GM21825 (cell line): ENCODE results near the gene ADAMTS2.

Source experiments
- ATAC-seq: cut with Tn5 transposase; IDR thresholded peaks from one replicate; pipeline ENCODE4 v1.9.1; 2021; ENCODE audit warnings: mild to moderate bottlenecking, moderate library complexity; ENCODE audit not compliant: unreplicated experiment

Gene ADAMTS2

DNA sequence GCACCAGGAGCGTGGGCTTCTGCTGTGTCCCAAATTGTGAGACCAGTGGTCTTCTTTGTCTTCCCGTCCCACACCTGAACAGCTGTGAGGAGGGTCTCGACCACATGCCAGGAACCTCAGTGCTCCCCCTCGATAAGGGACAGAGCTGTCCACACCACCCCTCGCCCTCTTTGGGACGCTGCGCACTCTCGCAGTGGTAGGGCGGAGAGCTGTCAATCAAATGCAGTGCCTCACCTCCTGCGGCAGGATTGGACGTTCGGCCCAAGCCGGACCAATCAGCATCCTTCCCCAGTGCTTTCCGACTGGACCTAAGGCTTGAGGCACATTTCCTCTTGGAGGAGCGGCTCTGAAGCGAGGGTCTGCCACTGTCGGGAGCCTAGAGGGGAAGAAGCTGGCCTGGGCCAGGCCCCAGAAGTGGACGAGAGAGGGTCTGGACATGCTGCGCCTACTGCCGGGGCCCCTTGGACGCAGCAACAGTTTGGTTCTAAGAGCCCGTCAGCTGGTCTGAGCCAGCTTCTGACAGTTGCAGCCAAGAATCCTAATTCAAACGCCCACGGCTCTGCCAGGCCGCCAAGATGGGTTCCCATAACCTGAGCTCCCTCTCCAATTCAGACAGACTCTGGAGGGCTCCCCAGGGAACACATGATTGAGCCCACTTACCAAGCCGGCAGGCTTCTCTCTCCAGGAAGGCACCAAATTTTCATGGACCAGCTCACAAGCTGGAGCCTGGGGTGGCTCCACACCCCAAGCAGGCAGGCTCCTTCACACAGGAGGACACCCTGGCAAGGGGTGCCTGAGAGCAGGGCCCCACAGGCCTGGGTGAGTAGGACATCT lies 28.1 kb upstream of the ADAMTS2 start:
- ATAC-seq: no peak

DNA sequence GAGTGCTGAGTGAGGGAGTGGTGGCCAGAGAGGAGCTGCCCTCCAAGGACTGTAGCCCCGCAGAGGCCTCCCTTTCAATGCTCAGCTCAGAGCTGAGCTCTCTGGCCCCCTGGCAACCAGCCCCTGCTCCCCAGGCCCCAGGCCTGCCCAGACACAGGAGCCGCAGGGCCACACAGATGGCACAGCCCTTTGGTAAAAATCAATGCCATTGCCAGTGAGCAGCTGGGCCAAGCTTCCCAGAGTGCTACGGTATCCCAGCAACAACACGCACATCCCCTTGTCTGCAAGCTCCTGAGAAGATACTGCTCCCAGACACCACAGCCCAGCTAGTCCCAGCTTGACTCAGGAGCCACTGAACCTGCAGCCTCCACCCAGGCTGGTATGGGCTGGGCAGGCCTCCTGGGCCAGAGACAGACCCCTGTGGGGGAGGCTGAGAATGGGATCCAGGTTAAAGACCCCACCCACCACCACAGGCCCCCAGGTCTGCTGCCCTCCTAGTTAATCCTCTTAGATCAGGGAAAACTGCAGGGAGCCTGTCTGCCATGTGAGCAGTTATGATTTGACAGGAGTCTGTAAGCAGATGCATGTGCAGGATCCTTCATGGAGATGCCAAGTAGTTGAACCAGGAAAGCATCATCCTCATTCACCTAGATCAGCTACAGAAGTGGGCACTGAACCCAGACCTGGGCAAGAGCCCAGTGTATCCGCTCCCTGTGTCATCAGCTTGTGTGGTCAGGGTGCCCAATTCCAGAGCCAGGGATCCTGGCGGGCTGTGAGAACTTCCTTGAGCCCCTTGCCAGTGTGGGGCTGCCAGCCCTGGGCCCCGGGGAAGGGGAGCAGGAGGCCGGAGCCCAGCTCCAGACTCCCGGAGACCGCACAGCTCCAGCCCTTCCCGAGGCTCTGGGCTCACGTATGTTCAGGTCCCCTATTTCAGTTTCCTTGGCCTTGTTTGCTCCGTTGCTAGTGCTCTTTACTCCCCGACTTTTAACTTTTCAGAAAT lies 26.7 kb upstream of the ADAMTS2 start:
- ATAC-seq: no peak

DNA sequence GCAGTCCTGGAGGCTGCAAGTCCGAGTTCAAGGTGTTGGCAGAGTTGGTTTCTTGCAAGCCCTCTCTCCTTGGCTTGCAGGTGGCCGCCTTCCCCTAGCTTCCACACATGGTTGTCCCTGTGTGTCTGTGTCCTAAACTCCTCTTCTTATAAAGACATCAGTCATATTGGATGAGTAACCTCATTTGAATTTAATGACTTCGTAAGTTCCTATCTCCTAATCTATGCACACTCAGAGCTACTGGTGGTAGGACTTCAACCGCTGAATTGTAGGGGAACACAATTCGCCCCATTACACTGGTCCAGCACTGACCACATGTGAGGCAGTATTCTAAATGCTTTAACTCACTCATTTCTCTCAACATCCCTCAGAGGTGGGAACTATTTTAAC lies 25.9 kb upstream of the ADAMTS2 start:
- ATAC-seq: no peak

DNA sequence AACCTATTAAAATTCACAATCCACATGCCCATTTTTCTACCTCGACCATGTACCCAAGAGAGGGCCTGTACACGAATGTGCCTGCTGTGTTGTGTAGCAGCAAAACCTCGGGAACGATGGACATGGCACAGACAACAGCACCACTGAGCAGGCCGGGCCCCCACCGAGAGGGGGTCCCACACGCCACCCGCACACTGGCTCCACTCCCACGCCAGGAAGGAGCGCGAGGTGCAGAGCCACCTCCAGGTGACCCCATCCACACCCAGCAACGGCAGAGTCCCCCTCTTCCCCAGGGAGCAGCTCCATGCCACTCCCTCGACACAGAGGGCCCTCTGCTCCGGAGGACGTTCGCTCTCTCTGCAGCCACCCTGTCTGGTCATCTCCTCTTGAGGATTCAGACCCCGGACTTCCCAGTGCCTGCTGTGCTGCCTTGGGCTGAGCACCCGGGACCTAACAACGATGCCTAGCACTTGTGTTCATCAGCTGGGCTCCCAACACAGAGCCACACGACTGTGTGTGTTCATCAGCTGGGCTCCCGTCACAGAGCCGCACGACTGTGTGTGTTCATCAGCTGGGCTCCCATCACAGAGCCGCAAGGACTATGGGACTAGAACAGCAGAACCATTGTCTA lies 25.3 kb upstream of the ADAMTS2 start:
- ATAC-seq: no peak

DNA sequence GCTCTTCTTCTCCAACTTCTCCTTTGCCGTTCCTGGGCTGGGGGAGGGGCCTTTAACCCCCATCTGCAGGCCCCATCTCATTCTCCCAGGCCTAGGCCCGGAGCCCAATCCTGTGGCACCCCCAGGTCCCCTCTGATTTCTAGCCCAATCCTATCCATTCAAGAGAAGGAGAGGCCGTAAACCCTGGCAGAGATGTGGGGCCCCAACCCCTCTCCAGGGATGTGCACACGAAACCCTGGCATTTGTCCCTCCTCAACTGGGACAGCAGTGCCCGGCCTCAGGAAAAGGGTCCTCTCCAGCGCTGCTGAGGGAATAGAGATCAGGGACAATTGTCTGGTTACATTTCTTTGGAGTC lies 24.2 kb upstream of the ADAMTS2 start:
- no peak for ATAC-seq

DNA sequence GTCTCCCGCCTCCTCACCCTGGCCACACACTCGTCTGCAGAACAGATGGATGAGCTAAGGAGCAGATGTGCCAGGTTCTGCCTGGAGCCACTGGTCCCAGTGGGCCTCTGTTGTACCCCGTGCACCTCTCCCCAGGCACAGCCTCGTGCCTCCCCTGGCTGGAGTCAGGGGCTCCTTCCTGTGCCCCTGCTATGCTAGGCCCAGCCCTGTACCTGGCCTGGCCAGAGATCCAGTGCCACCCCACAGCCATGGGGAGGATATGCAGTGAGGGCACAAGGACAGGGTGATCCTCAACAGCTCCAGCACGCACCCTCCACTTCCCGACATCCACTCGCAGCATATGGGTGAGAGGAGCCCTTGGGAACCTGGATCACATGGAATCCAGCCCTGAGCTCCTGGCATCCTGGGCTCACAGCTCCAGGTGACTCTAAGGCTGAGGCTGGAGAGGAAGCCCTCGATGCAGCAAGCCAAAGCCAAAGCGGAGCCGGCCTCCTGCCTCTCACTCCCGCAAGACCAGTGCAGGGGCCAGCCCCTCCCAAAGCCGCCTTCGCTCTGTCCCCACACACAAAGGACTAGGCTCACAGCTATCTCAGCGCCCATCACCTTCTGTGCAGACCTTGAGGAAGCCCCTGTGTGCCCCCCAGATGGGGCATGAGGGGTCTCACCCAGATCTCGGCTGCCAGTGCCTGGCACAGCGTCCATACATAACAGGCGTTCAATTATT lies 23.7 kb upstream of the ADAMTS2 start:
- no peak for ATAC-seq

DNA sequence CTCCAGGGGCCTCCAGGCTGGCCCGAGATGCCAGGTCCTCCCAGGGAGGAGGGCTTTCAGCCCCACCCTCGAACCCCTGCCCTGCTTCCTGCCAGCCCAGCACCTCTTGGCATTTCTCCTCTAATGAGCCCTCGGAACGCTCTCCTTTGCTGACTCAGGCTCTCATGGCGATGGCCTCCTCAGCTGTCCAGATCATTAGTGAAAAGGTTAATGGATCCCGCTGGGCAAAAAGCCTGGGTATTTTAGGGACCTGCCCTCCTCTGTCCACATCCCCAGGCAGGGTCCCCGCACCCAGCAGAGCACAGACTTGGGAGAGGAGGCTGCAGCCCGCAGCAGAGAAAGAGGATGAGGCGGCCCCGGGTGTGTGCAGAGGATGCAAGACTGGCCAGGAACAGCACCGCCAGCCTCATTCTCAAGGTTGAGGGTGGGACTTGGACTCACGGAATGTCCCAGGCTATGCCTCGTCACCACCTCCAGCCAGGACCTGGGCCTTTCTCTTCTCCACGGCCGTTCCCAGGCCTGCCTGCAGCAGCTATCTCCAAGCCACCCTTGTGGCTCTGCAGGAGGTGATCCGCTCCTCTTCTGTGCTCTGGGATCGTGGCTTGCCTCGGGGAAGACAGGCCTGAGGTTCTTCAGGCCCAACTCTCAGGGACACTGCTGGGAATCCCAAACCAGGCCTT lies 23.0 kb upstream of the ADAMTS2 start:
- no peak for ATAC-seq

GRCh38 chr5:179367491-179367890 lies 22.2 kb upstream of the ADAMTS2 start:
- no peak for ATAC-seq

DNA sequence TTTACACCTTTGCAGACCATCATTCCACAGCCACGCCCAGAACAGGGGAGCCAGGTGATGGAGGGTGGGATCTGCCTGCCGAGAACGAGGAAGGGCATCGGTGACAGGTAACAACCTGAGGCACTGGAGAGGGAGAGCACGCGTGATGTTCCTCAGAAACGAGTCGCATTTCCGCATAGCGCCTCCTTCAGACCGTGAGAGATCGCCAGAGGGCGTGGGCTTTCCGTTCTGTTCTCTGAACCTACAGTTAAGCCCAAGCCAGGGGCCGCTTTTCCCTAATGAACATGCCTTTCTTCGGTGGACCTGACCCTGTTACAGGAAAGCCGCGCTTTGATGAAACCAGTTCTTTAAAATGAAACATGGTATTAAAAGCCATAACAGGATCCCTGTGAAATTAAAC lies 17.1 kb upstream of the ADAMTS2 start:
- no peak for ATAC-seq

DNA sequence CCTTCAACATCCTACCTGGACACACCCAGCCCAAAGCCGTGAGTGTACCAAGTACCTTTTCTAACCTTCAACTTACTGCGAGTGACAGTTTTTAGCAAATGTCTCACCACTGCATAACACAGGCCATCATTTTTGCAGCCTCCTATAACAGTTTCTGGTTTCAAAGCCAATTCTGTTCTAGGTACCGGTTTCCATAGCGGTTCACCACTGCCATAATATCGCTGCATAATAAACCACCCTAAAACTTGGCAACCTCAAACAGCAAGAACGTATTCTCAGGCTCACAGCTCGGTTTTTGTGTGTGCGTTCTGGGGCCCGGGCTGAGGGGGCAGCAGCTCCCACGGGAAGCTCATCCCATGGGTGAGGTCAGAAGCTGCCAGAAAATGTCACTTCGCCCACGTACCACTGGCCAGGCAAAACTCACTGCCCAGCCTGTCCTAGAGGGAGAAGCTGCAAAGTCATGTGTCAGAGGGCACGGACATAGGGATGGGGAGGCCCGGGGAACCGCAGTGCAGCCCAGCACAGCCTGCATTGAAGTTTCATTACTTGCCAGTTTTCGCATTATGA lies 15.9 kb upstream of the ADAMTS2 start:
- ATAC-seq: no peak

DNA sequence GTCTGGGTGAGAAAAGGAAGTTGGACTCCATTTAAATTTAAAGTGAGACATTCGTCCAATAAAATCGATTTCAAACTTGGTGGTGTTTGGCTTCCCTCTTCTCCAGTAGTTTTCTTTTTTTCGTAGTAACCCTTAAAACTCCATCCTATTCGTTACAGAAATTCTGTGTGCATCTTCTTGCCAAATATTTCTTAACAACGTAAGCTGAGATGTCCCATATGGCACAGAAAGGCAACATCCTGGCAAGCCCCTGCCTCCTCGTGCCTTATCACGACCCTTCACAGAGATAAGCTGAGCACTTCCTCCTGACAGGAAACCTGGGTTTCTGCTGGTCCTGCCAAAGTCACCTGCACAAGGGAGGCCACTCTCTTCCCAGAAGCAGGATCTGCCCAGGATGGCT lies 11.8 kb upstream of the ADAMTS2 start:
- ATAC-seq: no peak

DNA sequence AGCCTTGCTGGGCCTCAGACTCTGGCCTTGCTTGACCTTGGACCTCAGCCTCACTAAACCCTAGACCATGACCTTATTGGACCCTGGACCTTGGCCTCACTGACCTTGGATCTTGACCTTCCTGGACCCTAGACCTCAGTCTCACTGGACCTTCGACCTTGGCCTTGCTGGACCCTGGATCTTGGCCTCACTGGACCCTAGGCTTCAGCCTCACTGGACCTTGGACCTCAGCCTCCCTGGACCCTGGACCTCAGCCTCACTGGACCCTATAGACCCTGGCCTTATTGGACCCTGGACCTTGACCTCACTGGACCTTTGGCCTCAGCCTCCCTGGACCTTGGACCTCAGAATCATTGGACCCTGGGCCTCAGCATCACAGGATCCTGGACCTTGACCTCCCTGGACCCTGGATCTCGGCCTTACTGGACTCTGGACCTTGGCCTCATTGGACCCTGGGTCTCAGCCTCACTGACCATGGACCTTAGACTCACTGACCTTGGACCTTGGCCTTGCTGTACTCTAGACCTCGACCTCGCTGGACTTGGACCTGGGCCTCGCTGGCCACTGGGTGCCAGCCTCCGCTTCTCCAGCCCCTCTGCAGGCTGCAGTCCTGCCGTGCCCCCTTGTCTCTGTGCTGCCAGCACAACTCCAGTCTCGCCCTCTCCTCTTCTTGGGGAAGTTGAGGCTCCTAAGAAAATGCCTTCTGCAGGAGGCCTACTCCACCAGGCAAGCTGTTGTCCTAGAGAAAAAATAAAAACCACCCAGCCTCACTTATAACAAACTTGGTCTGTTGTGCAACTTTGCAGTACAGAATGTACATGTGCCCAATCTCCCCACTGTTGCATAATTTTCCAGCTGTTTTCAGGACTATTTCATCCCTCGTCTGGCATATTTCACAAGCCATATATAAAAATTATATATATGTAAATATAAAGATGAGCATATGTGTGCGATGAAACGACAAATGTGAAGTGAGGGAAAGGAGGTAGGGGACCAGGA lies 11.0 kb upstream of the ADAMTS2 start:
- ATAC-seq: no peak

- ATAC-seq: no peak
Observed at GRCh38 chr5:179354305-179354882, 9.1 kb upstream of the ADAMTS2 start.

DNA sequence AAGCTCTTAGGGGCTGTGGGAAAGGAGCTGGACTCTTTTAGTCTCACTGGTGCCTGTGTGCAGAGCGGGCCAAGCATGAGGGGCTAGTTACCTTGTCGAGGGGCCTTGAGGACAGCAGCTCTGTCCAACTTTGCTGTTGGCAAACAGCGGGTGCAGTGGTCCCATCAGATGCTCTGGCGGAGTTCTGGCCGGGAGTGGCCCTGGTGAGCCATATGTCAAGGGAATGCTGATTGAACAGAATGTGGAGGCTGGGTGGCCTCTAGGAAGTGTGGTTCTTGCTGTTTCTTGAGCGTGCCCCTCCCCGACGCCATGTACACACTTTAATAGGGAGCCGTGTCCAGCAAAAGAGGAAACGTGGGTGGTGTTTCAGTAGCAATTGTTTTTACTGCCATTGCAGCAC lies 3.6 kb upstream of the ADAMTS2 start:
- no peak for ATAC-seq

DNA sequence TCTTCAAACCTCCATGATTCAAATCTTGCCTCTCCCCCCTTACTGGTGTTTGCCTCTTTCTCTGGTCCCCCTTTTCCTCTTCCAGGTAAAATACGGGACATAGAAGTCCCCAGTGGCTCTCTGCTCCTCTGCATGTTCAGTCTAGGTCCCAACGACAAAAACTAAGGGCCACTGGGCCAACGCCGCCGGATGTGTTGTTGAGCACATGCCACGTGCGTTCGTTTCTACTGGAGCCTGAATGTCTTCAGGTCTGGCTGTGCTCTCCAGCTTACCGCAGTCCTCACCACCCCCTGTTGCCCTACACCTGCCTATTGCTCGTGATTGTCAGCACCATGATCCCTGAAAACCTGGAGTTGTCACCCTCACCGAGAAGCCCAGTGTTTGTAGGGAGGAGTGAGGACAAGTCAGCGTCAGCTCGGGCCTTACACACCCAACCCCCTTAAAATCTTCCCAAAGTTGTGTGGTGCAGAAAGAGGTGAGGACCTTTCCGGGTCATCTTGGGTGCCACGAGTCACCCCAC lies 2.8 kb upstream of the ADAMTS2 start:
- ATAC-seq: no peak

GRCh38 chr5:179347581-179347980 lies 2.3 kb upstream of the ADAMTS2 start:
- no peak for ATAC-seq

- ATAC-seq: no peak
Observed at GRCh38 chr5:179346875-179347274, 1.6 kb upstream of the ADAMTS2 start.

GRCh38 chr5:179346401-179346800 lies 1.1 kb upstream of the ADAMTS2 start:
- no peak for ATAC-seq
